ENCODE data around the gene SEC63.
"Not testable (repeated sequence)": the region's sequence is repeated elsewhere in the genome, so short reads cannot be mapped to it uniquely, and the experiment has no call there.

Gene SEC63

GRCh38 chr6:107928984-107929383 is 29.0 kb downstream of the SEC63 start:
- no peak for DNase-seq (ENCODE audit: low read depth in 2 of 2)

GRCh38 chr6:107926697-107927544 is 31.1 kb downstream of the SEC63 start:
- DNase-seq (ENCODE audit: low read depth in 2 of 2), result not testable (repeated sequence)

- DNase-seq (ENCODE audit: low read depth in 2 of 2), result no peak
Measured at GRCh38 chr6:107917451-107918375, 40.3 kb downstream of the SEC63 start.

- not testable (repeated sequence) for DNase-seq (ENCODE audit: low read depth in 2 of 2)
Measured at GRCh38 chr6:107916961-107917360, 41.0 kb downstream of the SEC63 start.

GRCh38 chr6:107911692-107912091 is 46.3 kb downstream of the SEC63 start:
- DNase-seq (ENCODE audit: low read depth in 2 of 2), result no peak

GRCh38 chr6:107894809-107895396 is 63.1 kb downstream of the SEC63 start:
- DNase-seq (ENCODE audit: low read depth in 2 of 2), result no peak

- not testable (repeated sequence) for DNase-seq (ENCODE audit: low read depth in 2 of 2)
Measured at GRCh38 chr6:107890431-107890830, 67.6 kb downstream of the SEC63 start.

- DNase-seq (ENCODE audit: low read depth in 2 of 2), result not testable (repeated sequence)
Measured at GRCh38 chr6:107885950-107886349, 72.1 kb downstream of the SEC63 start.

- DNase-seq (ENCODE audit: low read depth in 2 of 2), result no peak
Measured at GRCh38 chr6:107879941-107880340, 78.1 kb downstream of the SEC63 start.

- no peak for DNase-seq (ENCODE audit: low read depth in 2 of 2)
Measured at GRCh38 chr6:107877968-107878367, 80.0 kb downstream of the SEC63 start.

- no peak for DNase-seq (ENCODE audit: low read depth in 2 of 2)
Measured at GRCh38 chr6:107871976-107872375, 86.0 kb downstream of the SEC63 start.

- DNase-seq (ENCODE audit: low read depth in 2 of 2), result not testable (repeated sequence)
Measured at GRCh38 chr6:107871512-107871911, 86.5 kb downstream of the SEC63 start.

GRCh38 chr6:107871016-107871415 is 87.0 kb downstream of the SEC63 start:
- DNase-seq (ENCODE audit: low read depth in 2 of 2), result no peak

- DNase-seq (ENCODE audit: low read depth in 2 of 2), result no peak
Measured at GRCh38 chr6:107870381-107870780, 87.6 kb downstream of the SEC63 start.

GRCh38 chr6:107869871-107870270 is 88.1 kb downstream of the SEC63 start:
- DNase-seq (ENCODE audit: low read depth in 2 of 2), result no peak

GRCh38 chr6:107868867-107869611 is 89.0 kb downstream of the SEC63 start:
- DNase-seq (ENCODE audit: low read depth in 2 of 2), result no peak

- DNase-seq (ENCODE audit: low read depth in 2 of 2), result no peak
Measured at GRCh38 chr6:107867302-107867615, 90.7 kb downstream of the SEC63 start.

- peak in 1 of 2 donors; percentile 29 for DNase-seq (ENCODE audit: low read depth in 2 of 2)
Measured at GRCh38 chr6:107866606-107867301, 91.3 kb downstream of the SEC63 start.

- no peak for DNase-seq (ENCODE audit: low read depth in 2 of 2)
Measured at GRCh38 chr6:107864226-107865127, 93.5 kb downstream of the SEC63 start.

- no peak for DNase-seq (ENCODE audit: low read depth in 2 of 2)
Measured at GRCh38 chr6:107862383-107862782, 95.6 kb downstream of the SEC63 start.

Data from stimulated activated CD8-positive, alpha-beta memory T cell treated with anti-CD3 and anti-CD28 coated beads, Interleukin-7, amount 100 ng/mL, for 4 hours (primary cell).